GM18499 (cell line): Measurements from ENCODE around the gene NFYB.
"Not testable (repeated sequence)": the region's sequence is repeated elsewhere in the genome, so short reads cannot be mapped to it uniquely, and the experiment has no call there.

Experiments
- ATAC-seq: cut with Tn5 transposase; IDR thresholded peaks from one replicate; pipeline ENCODE4 v1.9.1; 2021; ENCODE audit warnings: moderate number of reproducible peaks; ENCODE audit not compliant: insufficient read depth, unreplicated experiment

NFYB gene

GRCh38 chr12:104137902-104138796 lies at the start of gene NFYB:
Gene NFYB (minus strand): TSS chr12:104138210. CDS start chr12:104135453, 2,757 bp downstream.
- peak; percentile 73 for ATAC-seq

DNA sequence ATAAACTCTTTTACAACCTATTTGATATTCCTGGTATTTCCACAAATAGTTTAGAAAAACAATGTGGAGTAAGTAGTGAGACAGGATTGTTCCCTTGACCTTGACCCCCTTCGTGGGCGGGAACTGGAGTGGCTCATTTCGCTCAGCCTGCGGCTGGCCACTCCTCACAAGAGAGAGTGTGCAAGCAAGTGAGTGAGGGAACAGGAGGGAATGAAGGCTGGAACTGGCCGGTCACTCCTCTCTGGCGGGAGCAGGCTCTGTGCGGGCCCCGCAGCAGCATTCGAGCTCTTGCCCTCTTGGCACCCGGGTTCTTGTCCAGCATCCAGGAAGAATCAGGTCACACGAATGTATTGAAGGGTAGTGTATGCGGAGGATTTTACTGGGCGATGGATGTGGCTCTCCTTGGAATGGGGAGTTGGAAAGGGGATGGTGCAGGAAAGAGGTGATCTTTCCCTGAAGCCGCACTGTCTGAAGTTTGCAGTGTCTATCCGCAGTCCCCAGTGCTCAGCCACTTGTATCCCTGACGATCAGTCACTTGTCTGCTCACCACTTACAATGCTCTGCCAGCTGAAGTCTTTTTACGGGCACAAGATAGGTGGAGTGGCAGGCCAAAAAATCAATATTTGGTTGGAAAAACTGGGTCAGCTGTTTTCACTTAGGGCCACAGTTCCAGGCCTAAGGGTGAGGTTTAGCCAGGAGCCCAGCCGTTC lies 49.6 kb upstream of the NFYB start:
- ATAC-seq: no peak

GRCh38 chr12:104183443-104183842 lies 45.4 kb upstream of the NFYB start:
- no peak for ATAC-seq

DNA sequence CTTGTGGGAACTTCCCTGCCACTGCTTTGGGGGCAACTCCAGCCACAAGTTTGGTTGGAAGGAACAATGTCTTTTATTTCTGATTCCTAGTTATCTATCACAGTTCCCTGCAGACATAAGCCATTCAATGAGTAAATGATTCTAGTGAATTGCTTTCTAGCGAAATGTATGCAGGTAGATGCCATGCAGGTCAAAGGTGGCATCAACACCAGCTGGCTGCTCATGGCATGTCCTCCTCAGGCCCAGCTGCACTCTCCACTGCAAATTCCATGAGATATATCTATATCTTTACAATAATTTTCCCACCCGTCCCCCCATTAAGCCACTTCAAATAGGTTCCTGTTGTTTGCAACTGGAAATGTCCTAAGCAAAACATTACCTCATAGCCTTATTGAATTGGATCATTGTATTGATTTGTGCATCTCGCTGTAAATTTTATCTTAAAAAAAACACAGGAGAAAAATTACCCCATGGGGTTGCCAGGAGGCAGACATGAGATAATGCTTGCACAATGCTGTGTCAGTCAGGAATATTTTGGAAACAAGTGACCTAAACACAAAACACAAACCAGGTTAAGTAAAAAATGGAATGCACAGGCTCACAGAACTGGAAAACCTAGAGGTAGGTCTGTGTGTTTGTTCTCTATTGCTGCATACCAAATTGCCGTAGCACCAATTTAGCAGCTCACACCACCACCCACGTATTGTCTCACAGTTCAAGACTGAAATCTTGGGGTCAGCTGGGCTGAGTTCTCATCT lies 44.8 kb upstream of the NFYB start:
- ATAC-seq: no peak

GRCh38 chr12:104182144-104182543 lies 44.1 kb upstream of the NFYB start:
- ATAC-seq: no peak

GRCh38 chr12:104181313-104181712 lies 43.3 kb upstream of the NFYB start:
- no peak for ATAC-seq

- no peak for ATAC-seq
These were observed 42.4 kb upstream of the NFYB start for GRCh38 chr12:104180374-104180773.

- ATAC-seq: no peak
These were observed 39.9 kb upstream of the NFYB start for GRCh38 chr12:104177663-104178501.

GRCh38 chr12:104177336-104177662 lies 39.3 kb upstream of the NFYB start:
- ATAC-seq: no peak

- ATAC-seq: no peak
These were observed 37.8 kb upstream of the NFYB start for GRCh38 chr12:104175726-104176247.

DNA sequence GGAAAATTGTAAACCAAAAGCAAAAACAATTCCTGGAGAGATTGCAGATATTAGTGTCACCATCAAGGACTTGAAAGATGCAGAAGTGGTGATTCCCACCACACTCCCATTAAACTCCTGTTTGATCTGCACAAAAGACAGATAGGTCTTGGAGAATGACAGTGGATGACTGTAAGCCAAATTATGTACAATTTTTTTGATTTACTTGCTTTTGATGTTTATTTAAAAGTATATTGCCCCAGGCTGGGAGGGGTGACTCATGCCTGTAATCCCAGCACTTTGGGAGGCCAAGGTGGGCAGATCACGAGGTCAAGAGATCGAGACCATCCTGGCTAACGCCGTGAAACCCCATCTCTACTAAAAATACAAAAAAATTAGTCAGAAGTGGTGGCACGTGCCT lies 35.8 kb upstream of the NFYB start:
- ATAC-seq: not testable (repeated sequence)

DNA sequence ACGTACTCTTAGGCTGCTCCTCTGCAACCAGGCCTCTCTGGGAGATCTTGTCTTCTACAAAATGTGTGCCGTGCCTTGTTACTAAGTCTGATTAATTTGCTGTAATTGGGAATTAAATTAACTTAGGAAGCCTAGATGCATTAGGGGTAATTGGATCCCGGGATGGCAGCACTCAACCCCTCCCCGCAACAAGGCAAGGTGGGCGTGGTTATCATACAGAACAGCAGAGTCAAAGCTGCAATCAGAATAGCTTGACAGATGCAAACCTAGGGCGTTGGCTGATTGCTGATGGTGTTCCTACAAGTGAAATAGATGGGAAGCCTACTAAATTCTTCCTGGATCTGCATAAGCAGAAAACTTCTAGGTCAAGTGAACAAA lies 34.5 kb upstream of the NFYB start:
- ATAC-seq: no peak

DNA sequence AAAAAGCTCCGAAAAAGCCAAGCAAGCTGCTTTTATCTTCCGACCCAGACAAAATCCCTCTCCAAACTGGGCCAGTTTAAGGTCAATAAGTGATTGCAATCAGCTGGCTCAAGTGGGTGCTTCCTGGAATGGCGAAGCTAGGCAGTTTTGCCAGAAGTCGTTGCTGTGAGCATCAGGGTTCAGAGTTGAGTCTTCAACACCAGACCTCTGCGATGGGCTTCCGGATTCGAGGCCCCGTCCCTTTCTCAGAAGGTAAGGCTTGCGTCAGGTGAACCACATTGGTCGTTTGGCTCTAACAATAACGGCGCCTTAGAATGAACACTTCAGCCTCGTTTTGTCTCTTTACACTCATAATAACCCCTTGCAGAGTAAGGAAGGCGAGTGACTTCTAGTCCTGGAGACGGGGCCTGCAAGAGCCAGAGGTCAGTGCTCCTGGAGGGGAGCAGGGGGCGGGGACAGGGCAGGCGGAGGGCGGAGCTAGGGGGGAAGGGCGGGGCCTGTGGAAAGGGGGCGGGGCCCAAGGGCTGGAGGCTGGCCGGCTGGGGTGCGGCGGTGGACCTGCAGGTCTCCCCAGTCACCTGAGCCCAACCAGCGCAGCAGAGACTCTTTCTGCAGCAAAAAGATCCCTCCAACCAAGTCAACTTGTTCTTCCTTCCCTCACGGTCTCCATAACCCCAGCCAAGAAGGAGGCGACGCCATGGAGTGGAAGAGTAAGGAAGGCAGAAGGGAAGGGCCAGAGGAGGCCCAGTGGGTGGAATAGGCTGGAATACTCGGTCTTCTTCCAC lies 34.0 kb upstream of the NFYB start:
- ATAC-seq: no peak

GRCh38 chr12:104168596-104168995 lies 30.6 kb upstream of the NFYB start:
- no peak for ATAC-seq

- no peak for ATAC-seq
These were observed 29.8 kb upstream of the NFYB start for GRCh38 chr12:104167519-104168458.

DNA sequence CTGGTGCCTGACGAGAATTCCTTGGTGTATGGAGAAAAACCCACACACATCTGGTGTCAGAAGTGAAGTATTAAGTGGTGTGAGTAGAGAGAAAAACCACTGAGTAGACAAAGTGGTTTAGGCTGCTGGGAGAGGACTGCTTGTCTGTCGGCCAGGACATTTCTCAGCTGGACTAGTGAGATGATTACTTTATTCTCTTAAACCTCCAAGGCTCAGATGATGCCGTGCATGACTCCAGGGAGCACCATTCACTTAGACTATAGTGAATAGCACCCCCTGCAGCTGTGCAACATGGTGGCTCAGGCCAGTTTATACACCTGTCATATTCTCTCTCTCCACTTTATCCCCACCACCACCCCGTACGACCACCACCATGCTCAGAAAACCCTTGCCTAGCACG lies 28.5 kb upstream of the NFYB start:
- ATAC-seq: no peak

GRCh38 chr12:104165801-104166200 lies 27.8 kb upstream of the NFYB start:
- no peak for ATAC-seq

DNA sequence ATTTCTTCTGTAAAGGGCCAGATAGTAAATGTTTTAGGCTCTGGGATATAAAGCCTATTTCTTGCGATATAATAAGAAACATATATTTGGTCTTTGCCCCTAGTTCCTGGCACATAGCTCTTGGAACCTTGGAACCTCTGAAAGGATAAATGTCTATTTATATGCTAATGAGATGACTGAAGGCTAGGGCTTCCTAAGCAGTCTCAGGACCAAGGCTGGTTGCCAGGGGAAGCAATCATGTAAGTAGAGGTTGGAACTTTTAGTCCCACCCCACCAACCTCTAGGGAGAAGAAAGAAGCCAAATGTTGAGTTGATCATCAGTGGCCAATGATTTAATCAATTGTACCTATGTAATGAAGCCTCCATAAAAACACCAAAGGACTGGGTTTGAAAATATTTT lies 26.6 kb upstream of the NFYB start:
- no peak for ATAC-seq
